ENCODE data around the gene HOXD3. TPM values are rescaled to one million over a fixed set of nuclear protein-coding genes. Genes with fewer than 3 reads are reported as not detected.

HOXD3 gene
- not detected for total RNA-seq

- DNase-seq (no peak), ATAC-seq (no peak)
- Mint-ChIP-seq H3K27me3 (ENCODE audit: low read depth) (peaks cover 84% of the 10 kb centered on the region), H3K4me3 (no peak within 1 kb of the TSS), H3K9me3 (no peaks in the 10 kb centered on the region), H3K36me3 (ENCODE audit: insufficient read depth) (no peaks in the 10 kb centered on the region), H3K4me1 (ENCODE audit: low read depth) (peaks cover 12% of the 10 kb centered on the region)
These were observed at the start of gene HOXD3 for GRCh38 chr2:176156807-176157498. Gene HOXD3 (plus strand): TSS chr2:176157307. CDS start chr2:176169115, 11,808 bp downstream.

- no peak overlapping the region for H3K4me3 Mint-ChIP-seq
- peaks cover 16% of the 10 kb centered on the region for H3K4me1 Mint-ChIP-seq (ENCODE audit: low read depth)
- no peaks in the 10 kb centered on the region for H3K36me3 Mint-ChIP-seq (ENCODE audit: insufficient read depth)
- peaks cover 85% of the 10 kb centered on the region for H3K27me3 Mint-ChIP-seq (ENCODE audit: low read depth)
- peaks cover 4% of the 10 kb centered on the region for H3K9me3 Mint-ChIP-seq
- no peak for DNase-seq
- ATAC-seq, result no peak
These were observed 49.4 kb upstream of the HOXD3 start for GRCh38 chr2:176107731-176108181.

GRCh38 chr2:176109192-176109901 lies 47.8 kb upstream of the HOXD3 start:
- no peak for DNase-seq
- ATAC-seq, result no peak
- H3K36me3 Mint-ChIP-seq (ENCODE audit: insufficient read depth), result no peaks in the 10 kb centered on the region
- H3K9me3 Mint-ChIP-seq, result peaks cover 4% of the 10 kb centered on the region
- peaks cover 86% of the 10 kb centered on the region for H3K27me3 Mint-ChIP-seq (ENCODE audit: low read depth)
- H3K4me1 Mint-ChIP-seq (ENCODE audit: low read depth), result peaks cover 16% of the 10 kb centered on the region
- H3K4me3 Mint-ChIP-seq, result no peak overlapping the region

GRCh38 chr2:176109946-176110345 lies 47.2 kb upstream of the HOXD3 start:
- peaks cover 4% of the 10 kb centered on the region for H3K9me3 Mint-ChIP-seq

GRCh38 chr2:176110415-176111308 lies 46.4 kb upstream of the HOXD3 start:
- ATAC-seq, result no peak

More at GRCh38 chr2:176109946-176110345, 47.2 kb upstream of the HOXD3 start:
- Mint-ChIP-seq H3K36me3 (ENCODE audit: insufficient read depth) (no peaks in the 10 kb centered on the region), H3K4me1 (ENCODE audit: low read depth) (peaks cover 16% of the 10 kb centered on the region), H3K27me3 (ENCODE audit: low read depth) (peaks cover 86% of the 10 kb centered on the region), H3K4me3 (no peak overlapping the region)
- DNase-seq, result no peak
- no peak for ATAC-seq

GRCh38 chr2:176111309-176111663 lies 45.8 kb upstream of the HOXD3 start:
- Mint-ChIP-seq H3K9me3 (peaks cover 4% of the 10 kb centered on the region), H3K4me1 (ENCODE audit: low read depth) (peaks cover 9% of the 10 kb centered on the region), H3K4me3 (no peak overlapping the region), H3K27me3 (ENCODE audit: low read depth) (peaks cover 85% of the 10 kb centered on the region), H3K36me3 (ENCODE audit: insufficient read depth) (no peaks in the 10 kb centered on the region)
- no peak for ATAC-seq
- no peak for DNase-seq

More at GRCh38 chr2:176110415-176111308, 46.4 kb upstream of the HOXD3 start:
- Mint-ChIP-seq H3K4me1 (ENCODE audit: low read depth) (peaks cover 14% of the 10 kb centered on the region), H3K9me3 (peaks cover 4% of the 10 kb centered on the region), H3K36me3 (ENCODE audit: insufficient read depth) (no peaks in the 10 kb centered on the region), H3K27me3 (ENCODE audit: low read depth) (peaks cover 86% of the 10 kb centered on the region), H3K4me3 (no peak overlapping the region)
- no peak for DNase-seq

GRCh38 chr2:176111846-176112374 lies 45.2 kb upstream of the HOXD3 start:
- H3K4me1 Mint-ChIP-seq (ENCODE audit: low read depth), result peaks cover 6% of the 10 kb centered on the region
- H3K36me3 Mint-ChIP-seq (ENCODE audit: insufficient read depth), result no peaks in the 10 kb centered on the region
- DNase-seq, result no peak
- peaks cover 89% of the 10 kb centered on the region for H3K27me3 Mint-ChIP-seq (ENCODE audit: low read depth)
- peaks cover 7% of the 10 kb centered on the region for H3K9me3 Mint-ChIP-seq
- no peak overlapping the region for H3K4me3 Mint-ChIP-seq
- no peak for ATAC-seq

GRCh38 chr2:176112375-176113302 lies 44.5 kb upstream of the HOXD3 start:
- Mint-ChIP-seq H3K9me3 (peaks cover 8% of the 10 kb centered on the region), H3K27me3 (ENCODE audit: low read depth) (peaks cover 90% of the 10 kb centered on the region), H3K4me1 (ENCODE audit: low read depth) (peaks cover 3% of the 10 kb centered on the region), H3K4me3 (no peak overlapping the region), H3K36me3 (ENCODE audit: insufficient read depth) (no peaks in the 10 kb centered on the region)
- DNase-seq, result no peak
- no peak for ATAC-seq

GRCh38 chr2:176114120-176114929 lies 42.8 kb upstream of the HOXD3 start:
- Mint-ChIP-seq H3K27me3 (ENCODE audit: low read depth) (peaks cover 94% of the 10 kb centered on the region), H3K9me3 (peaks cover 11% of the 10 kb centered on the region), H3K36me3 (ENCODE audit: insufficient read depth) (peaks cover 1% of the 10 kb centered on the region), H3K4me3 (no peak overlapping the region), H3K4me1 (ENCODE audit: low read depth) (peaks cover 4% of the 10 kb centered on the region)
- DNase-seq, result no peak
- ATAC-seq, result no peak

- DNase-seq (no peak), ATAC-seq (no peak)
- H3K36me3 Mint-ChIP-seq (ENCODE audit: insufficient read depth), result peaks cover 1% of the 10 kb centered on the region
- H3K4me3 Mint-ChIP-seq, result no peak overlapping the region
- H3K9me3 Mint-ChIP-seq, result peaks cover 7% of the 10 kb centered on the region
- peaks cover 4% of the 10 kb centered on the region for H3K4me1 Mint-ChIP-seq (ENCODE audit: low read depth)
- H3K27me3 Mint-ChIP-seq (ENCODE audit: low read depth), result peaks cover 94% of the 10 kb centered on the region
These were observed 42.0 kb upstream of the HOXD3 start for GRCh38 chr2:176114930-176115625.

- Mint-ChIP-seq H3K4me1 (ENCODE audit: low read depth) (peaks cover 3% of the 10 kb centered on the region), H3K36me3 (ENCODE audit: insufficient read depth) (peaks cover 1% of the 10 kb centered on the region), H3K4me3 (no peak within 1 kb of the TSS), H3K9me3 (peaks cover 7% of the 10 kb centered on the region), H3K27me3 (ENCODE audit: low read depth) (peaks cover 94% of the 10 kb centered on the region)
- DNase-seq, result no peak
- no peak for ATAC-seq
These were observed 41.0 kb upstream of the HOXD3 start, which contains the start of gene HOXD10 for GRCh38 chr2:176115883-176116813. Gene HOXD10 (plus strand): TSS chr2:176116778. CDS start chr2:176116834, 56 bp downstream.

Data from activated T-cell treated with anti-CD3 and anti-CD28 coated beads, Interleukin-2, amount 50 U/mL, for 4 hours (primary cell).